A673 (cell line): ENCODE results near the gene SIK2. TPM values are rescaled to one million over a fixed set of nuclear protein-coding genes. Genes with fewer than 3 reads are reported as not detected.

Source experiments
- BruUV-seq: library from RNA; stranded (reverse); fragments of 400-500 nt; replicated peaks from 2 replicates; lab custom pipeline; 2021; lab: Mats Ljungman, UMichigan
- CTCF ChIA-PET: fragments of 300-600 bp; sonication (Branson Sonifier 250); formaldehyde crosslinking; loops from one replicate; lab custom pipeline; 2022; ENCODE audit warnings: antibody characterized with exemption; lab: Charles Lee
- POLR2A ChIA-PET: fragments of 300-600 bp; sonication (Branson Sonifier 250); formaldehyde crosslinking; loops from one replicate; lab custom pipeline; 2022; ENCODE audit warnings: antibody characterized with exemption; ENCODE audit not compliant: low non-redundant PET; lab: Charles Lee
- DNase-seq: peaks from one replicate; pipeline ENCODE4 v3.0.0-alpha.2; 2015; ENCODE audit warnings: low spot score
- H3K27ac ChIP-seq: fragments of 200-600 bp; sonication (generic); 2 replicates; pipeline ENCODE4 v1.5.1; 2016; ENCODE audit warnings: mixed run types, low read depth, mild to moderate bottlenecking, mixed read lengths, antibody characterized with exemption, low read length; ENCODE audit not compliant: poor library complexity, severe bottlenecking
- H3K27me3 ChIP-seq: fragments of 200-600 bp; sonication (generic); replicated peaks from 2 replicates; pipeline ENCODE4 v1.6.1; 2017; ENCODE audit warnings: mixed run types, low read depth, mild to moderate bottlenecking, mixed read lengths, antibody characterized with exemption, low read length; ENCODE audit not compliant: insufficient read depth, poor library complexity
- H3K36me3 ChIP-seq: fragments of 200-600 bp; sonication (generic); 2 replicates; pipeline ENCODE4 v1.6.1; 2016; ENCODE audit warnings: mixed run types, mild to moderate bottlenecking, mixed read lengths, antibody characterized with exemption, low read length; ENCODE audit not compliant: insufficient read depth, poor library complexity, severe bottlenecking
- H3K4me1 ChIP-seq: fragments of 200-600 bp; sonication (generic); 2 replicates; pipeline ENCODE4 v1.6.1; 2017; ENCODE audit warnings: mixed run types, mild to moderate bottlenecking, mixed read lengths, antibody characterized with exemption, low read length; ENCODE audit not compliant: insufficient read depth, poor library complexity, severe bottlenecking
- H3K4me3 ChIP-seq: fragments of 200-600 bp; sonication (generic); 2 replicates; pipeline ENCODE4 v1.5.1; 2016; ENCODE audit warnings: low read depth, mixed run types, mild to moderate bottlenecking, mixed read lengths, low read length; ENCODE audit not compliant: poor library complexity, severe bottlenecking
- H3K9me3 ChIP-seq: fragments of 200-600 bp; sonication (generic); 2 replicates; pipeline ENCODE4 v1.6.1; 2016; ENCODE audit warnings: mixed run types, low read depth, mild to moderate bottlenecking, mixed read lengths, antibody characterized with exemption, low read length; ENCODE audit not compliant: poor library complexity, severe bottlenecking
- EZH2 ChIP-seq: fragments of 200-600 bp; sonication (generic); IDR thresholded peaks from 2 replicates; pipeline ENCODE4 v1.6.1; 2017; ENCODE audit warnings: borderline replicate concordance, low read depth, mild to moderate bottlenecking, mixed read lengths, antibody characterized with exemption, low read length; ENCODE audit not compliant: poor library complexity, severe bottlenecking
- intact Hi-C: fragments of 100-400 bp; cut with micrococcal nuclease; formaldehyde crosslinking; loops from one replicate; pipeline ENCODE4 v1.10.0; 2022; ENCODE audit not compliant: unreplicated experiment
- total RNA-seq: library from RNA; stranded (reverse); gene quantifications from 2 replicates; pipeline ENCODE4 v1.2.3, GENCODE V29; 2021
- TF ChIP-seq, protein P1 (sequence below): fragments of 300-800, 200-600 bp; sonication (generic); conservative IDR thresholded peaks from 2 replicates; pipeline ENCODE4 v1.5.1; 2017; ENCODE audit warnings: low read depth, mild to moderate bottlenecking, antibody characterized with exemption, low read length, moderate library complexity, mixed read lengths

The SIK2 gene
- total RNA-seq, 1 experiment from 2014 or later: 18.7 TPM

DNA sequence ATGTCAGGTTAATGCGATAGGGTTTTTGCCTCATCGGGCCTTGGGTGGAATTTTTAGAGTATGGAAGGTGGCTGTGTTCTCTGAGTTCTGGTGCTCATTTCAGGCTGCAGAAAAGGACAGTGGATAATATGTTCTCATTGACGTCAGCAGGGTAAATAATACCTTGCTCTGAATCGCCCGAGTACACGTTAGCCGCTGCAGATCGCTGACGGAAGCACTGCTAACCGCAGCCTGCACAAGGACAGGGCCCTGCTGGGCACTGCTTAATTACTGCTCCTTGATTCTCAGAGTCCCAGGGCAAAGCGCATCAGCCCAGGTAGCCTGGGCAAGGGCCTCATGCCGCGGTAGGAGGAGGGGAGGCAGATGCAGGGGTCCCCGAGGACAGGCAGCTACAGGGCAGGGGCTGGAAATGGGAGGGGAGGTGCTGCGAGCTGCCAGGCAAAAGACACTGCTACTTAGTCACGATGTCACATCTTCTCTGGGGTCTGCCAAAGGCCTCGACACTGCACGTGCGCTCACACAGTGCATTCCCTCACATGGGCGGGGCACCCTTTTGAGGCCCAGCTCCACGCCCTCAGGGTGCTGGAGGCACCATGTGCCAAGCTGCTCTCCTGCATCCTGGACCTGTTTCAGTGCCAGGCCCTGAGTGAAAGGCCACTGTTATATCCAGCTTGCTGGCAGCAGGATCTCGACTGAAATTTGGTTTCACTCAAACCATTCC lies 128.8 kb downstream of the SIK2 start:
- H3K4me1 ChIP-seq: peaks cover 14% of the 10 kb centered on the region
- no peak for TF ChIP-seq EZH2
- TF ChIP-seq, protein P1, sequence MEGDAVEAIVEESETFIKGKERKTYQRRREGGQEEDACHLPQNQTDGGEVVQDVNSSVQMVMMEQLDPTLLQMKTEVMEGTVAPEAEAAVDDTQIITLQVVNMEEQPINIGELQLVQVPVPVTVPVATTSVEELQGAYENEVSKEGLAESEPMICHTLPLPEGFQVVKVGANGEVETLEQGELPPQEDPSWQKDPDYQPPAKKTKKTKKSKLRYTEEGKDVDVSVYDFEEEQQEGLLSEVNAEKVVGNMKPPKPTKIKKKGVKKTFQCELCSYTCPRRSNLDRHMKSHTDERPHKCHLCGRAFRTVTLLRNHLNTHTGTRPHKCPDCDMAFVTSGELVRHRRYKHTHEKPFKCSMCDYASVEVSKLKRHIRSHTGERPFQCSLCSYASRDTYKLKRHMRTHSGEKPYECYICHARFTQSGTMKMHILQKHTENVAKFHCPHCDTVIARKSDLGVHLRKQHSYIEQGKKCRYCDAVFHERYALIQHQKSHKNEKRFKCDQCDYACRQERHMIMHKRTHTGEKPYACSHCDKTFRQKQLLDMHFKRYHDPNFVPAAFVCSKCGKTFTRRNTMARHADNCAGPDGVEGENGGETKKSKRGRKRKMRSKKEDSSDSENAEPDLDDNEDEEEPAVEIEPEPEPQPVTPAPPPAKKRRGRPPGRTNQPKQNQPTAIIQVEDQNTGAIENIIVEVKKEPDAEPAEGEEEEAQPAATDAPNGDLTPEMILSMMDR: no peak
- DNase-seq: no peak
- H3K27me3 ChIP-seq: no peaks in the 10 kb centered on the region
- no peaks in the 10 kb centered on the region for H3K36me3 ChIP-seq
- H3K27ac ChIP-seq: no peak overlapping the region
- H3K4me3 ChIP-seq: no peak overlapping the region
- CTCF ChIA-PET: no interaction called here
- intact Hi-C loops: no loop called here
- no peaks in the 10 kb centered on the region for H3K9me3 ChIP-seq
- BruUV-seq: no TSS peak
- POLR2A ChIA-PET: no interaction called here

DNA sequence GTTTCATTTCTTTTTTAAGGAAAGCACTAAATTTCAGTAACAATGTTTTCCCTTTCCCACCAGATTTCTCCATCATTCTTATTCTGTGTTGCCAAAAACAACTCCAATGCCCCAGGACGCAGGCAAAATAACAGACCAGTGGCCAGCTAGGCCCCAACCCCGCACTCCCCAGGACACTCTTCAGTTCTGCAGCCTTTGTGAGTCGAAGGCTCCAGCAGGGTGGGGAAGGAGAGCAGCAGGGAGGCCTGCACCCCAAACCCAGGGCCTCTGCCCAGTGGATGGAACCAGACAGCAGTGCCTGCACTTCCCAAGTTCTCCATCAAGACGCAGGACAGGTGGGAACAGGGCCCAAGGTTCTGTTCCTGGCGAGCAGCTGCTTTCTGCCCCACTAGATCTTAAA lies 129.6 kb downstream of the SIK2 start:
- Histone ChIP-seq H3K36me3 (no peaks in the 10 kb centered on the region), H3K4me1 (peaks cover 14% of the 10 kb centered on the region), H3K27ac (no peak overlapping the region), H3K4me3 (no peak overlapping the region), H3K9me3 (no peaks in the 10 kb centered on the region), H3K27me3 (no peaks in the 10 kb centered on the region)
- no TSS peak for BruUV-seq
- CTCF ChIA-PET: no interaction called here
- DNase-seq: no peak
- TF ChIP-seq EZH2: no peak
- TF ChIP-seq, protein P1: no peak
- intact Hi-C loops: no loop called here
- POLR2A ChIA-PET: no interaction called here

DNA sequence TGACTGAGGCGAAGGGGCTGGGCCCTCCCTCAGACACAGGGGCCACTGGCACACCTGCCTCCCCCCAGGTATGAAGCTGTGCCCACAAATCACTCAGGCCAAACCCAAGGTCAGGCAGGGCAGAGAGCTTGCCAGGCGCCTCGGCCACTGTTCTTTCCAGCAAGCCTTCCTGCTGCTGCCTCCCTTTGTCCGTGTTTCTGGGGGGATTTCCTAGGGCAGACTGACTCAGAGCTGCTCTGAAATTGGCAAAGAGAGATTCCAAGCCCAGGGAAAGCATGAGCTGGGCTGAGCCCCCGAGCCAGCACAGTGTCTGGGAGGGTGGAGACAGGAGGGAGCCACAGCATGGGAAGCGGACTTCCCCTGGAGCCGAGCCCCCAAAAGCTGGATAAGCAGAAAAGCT lies 130.8 kb downstream of the SIK2 start:
- TF ChIP-seq EZH2: no peak
- intact Hi-C loops: no loop called here
- BruUV-seq: no TSS peak
- Histone ChIP-seq H3K4me1 (peaks cover 14% of the 10 kb centered on the region), H3K36me3 (no peaks in the 10 kb centered on the region), H3K4me3 (no peak overlapping the region), H3K27ac (peak overlapping the region; percentile 3), H3K9me3 (no peaks in the 10 kb centered on the region), H3K27me3 (no peaks in the 10 kb centered on the region)
- DNase-seq: no peak
- CTCF ChIA-PET: interaction anchor here (0.6 kb wide), 1 partner anchor 450 kb away, joined by 5 read pairs; no protein-coding TSS in a partner anchor
- POLR2A ChIA-PET: interaction anchor here (0.7 kb wide), 1 partner anchor 34 kb away, joined by 3 read pairs; no protein-coding TSS in a partner anchor
